GM21737 (cell line): ENCODE results near the gene SNX21.
A peak's percentile ranks its signal among the peaks of the same experiment; 100 is the strongest.
"Not testable (repeated sequence)": the region's sequence is repeated elsewhere in the genome, so short reads cannot be mapped to it uniquely, and the experiment has no call there.

Experiments used
- ATAC-seq: cut with Tn5 transposase; IDR thresholded peaks from one replicate; pipeline ENCODE4 v1.9.1; 2021; ENCODE audit warnings: mild to moderate bottlenecking, moderate library complexity; ENCODE audit not compliant: unreplicated experiment

SNX21 gene, protein sequence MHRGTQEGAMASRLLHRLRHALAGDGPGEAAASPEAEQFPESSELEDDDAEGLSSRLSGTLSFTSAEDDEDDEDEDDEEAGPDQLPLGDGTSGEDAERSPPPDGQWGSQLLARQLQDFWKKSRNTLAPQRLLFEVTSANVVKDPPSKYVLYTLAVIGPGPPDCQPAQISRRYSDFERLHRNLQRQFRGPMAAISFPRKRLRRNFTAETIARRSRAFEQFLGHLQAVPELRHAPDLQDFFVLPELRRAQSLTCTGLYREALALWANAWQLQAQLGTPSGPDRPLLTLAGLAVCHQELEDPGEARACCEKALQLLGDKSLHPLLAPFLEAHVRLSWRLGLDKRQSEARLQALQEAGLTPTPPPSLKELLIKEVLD

DNA sequence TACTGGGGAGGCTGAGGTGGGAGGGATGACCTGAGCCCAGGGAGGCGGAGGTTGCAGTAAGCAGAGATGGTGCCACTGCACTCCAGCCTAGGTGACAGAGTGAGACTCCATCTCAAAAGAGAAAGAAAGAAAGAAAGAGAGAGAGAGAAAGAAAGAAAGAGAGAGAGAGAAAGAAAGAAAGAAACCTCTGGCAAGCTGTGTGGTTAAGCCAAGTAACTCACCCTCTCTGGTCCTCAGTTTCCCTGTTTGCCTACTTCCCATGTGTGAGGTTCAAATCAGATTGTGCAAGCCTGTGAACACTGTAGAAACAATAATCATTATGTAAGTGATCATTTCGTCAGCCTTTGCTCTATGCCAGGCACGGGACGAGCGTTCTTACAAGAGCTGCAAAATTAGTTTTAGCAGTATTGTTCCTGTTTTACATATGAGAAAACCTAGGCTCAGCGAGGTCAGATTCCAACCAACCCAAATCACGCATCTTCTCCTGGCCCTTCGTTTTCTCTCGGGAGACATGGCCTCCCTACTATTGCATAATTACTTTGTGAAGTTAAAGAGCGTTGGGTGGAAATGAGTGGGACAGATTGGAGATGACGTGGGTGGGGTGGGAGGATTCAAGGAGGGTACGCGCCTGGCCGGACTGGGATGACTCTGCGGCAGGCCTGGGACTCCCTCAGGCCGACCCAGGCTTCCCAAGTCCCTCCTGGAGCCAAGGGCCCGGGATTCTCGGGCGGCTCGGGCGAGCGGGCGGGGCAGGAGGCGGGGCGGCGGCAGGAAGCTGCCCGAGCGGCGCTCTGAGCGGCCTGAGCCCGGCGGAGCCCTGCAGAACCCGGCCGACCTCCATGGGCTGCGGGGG, at the start of gene SNX21:
SNX21 (plus strand) TSS at position 770 of the 853 bp plus-strand sequence. CDS start 121 bp downstream, outside the sequence.
- ATAC-seq: no peak

DNA sequence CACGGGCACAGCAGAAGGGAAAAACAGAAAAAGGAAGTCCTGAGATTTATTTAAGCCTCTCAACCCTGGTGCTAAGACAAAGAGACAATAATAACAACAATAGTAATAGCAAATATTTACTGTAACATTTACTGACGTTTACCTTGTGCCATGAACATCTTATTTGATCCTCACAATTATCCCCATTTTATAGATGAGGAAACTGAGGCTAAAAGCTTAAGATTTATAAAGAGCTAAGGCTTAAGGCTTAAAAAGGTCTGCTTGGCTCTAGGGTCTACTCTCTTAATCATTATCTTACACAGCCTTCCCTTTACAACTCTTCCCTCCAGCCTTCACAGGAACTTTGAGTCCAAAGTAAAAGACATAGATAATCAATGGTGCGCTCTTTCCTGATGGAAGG, 45.2 kb upstream of the SNX21 start:
- ATAC-seq: no peak

DNA sequence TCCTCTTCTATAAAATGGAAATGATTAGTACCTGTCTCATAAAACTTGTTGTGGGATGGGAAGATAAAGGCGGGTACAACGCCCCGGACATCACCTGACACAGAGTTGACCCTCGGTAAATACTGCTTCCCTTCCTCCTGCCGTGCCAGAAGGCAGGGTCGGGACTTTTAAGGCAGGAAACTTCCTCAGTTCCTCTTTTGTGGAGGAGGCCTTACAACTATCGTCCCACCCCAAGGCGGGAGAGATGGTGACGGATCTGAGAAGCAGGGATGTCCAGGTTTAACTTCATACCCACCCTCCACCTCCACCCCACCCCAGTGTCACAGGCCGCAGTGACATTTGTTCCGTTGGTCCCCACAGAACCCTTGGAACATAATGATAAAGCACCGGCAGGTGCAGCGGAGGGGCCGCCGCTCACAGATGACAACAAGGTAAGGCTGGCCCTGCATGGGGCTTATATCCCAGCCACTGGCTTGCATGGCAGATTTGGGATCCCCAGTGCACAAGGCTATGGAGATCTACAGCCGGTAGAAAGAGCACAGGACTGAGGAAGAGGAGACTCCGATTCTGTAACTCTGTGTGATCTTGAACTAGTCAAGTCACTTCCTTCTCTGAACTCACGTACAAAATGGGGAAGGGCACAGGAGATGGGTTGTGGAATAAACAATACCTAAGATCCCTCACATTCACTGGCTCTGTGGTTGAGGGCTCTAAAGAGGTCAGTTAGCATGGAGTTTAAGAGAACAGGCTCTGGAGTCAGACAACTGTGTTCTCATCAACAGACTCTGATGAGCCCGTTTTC, 41.1 kb upstream of the SNX21 start:
- peak; percentile 14 for ATAC-seq

DNA sequence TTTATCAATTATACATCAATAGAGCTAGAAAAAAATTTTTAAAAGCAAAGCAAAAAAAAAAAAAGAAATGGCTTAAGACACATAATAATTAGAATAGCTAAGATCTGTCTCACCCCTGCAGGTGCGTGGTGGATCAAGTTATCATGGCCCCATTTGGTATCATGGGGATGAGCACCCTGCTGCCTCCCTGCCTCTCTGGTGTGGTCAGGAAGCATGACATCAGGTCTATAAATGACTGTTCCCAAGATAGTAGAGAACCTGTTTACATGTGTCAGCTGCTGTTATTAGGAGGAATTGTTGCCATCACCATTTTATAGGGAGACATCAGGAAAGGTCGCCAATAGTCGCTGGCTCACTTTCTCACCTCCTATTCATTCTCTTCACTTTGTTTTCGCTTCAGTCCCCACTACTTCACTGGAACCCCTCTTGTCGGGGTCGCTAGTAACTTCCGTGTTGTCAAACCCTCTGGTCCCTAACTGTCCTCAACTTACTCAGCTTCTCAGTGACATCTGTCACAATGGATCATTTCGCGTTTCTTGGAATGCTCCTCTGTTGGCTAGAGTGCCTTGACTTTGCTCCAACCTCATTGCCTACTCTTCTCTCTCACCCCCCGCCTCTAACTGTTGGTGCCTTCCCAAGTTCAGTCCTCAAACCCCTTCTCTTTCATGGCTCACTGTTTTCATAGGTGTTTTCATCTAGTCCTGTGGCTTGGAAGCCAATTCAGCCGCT, 37.1 kb upstream of the SNX21 start:
- ATAC-seq: no peak

DNA sequence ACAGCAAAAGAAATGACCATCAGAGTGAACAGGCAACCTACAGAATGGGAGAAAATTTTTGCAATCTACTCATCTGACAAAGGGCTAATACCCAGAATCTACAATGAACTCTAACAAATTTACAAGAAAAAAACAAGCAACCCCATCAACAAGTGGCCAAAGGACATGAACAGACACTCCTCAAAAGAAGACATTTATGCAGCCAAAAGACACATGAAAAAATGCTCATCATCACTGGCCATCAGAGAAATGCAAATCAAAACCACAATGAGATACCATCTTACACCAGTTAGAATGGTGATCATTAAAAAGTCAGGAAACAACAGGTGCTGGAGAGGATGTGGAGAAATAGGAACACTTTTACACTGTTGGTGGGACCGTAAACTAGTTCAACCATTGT, 36.1 kb upstream of the SNX21 start:
- ATAC-seq: not testable (repeated sequence)

DNA sequence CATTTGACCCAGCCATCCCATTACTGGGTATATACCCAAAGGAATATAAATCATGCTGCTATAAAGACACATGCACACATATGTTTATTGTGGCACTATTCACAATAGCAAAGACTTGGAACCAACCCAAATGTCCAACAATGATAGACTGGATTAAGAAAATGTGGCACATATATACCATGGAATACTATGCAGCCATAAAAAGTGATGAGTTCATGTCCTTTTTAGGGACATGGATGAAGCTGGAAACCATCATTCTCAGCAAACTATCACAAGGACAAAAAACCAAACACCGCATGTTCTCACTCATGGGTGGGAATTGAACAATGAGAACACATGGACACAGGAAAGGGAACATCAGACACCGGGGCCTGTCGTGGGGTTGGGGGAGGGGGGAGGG, 35.6 kb upstream of the SNX21 start:
- ATAC-seq: not testable (repeated sequence)

DNA sequence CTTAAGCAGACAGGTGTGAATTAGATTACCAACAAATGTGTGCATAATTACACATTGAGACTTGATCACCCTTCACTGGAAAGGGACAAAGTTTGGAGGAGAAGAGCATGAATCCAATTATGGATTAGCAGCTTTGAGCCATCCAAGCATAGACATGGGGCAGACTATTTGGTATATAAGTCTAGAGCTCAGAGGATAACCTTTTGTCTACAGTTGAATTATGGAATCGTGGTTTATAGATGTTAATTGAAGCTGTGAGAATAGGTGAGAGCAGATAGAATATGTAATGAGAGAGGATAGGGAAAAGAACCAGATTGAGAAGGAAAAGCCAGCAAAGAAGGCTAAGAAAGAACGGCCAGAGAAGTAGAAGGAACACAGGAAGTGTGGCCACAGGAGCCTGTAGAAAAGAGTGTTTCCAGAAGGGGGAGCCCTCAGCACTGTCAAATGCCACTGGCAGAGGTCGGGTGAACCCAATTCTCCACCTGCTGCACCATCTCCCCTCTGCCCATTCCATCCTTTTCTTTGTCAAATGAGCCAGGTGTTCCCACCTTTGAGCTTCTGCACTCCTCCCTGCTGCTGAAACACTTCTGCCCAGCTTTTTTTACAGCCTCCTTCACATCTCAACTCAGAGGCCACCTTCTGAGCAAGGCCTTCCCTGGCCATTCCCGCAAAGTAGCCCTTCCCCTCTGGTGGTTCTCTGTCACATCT, 34.5 kb upstream of the SNX21 start:
- ATAC-seq: no peak

DNA sequence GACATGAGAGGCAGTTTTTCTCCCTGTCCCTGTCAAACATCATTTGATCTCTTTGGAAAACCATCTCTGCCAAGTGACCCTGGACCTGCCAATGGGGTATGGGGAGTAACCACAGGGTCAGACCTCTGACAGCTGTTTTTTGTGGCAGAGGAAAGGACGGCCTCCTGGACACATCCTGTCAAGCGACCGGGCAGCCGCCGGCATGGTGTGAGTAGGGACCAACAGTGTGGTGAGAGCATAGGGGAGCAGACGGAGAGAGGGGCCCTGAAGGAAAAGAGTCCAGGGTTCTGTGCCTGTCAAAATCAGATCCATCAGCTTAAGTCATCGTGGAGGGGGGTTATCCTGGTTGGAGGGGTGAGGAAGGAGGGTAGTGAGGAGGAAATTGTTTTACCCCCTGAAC, 31.7 kb upstream of the SNX21 start:
- no peak for ATAC-seq

DNA sequence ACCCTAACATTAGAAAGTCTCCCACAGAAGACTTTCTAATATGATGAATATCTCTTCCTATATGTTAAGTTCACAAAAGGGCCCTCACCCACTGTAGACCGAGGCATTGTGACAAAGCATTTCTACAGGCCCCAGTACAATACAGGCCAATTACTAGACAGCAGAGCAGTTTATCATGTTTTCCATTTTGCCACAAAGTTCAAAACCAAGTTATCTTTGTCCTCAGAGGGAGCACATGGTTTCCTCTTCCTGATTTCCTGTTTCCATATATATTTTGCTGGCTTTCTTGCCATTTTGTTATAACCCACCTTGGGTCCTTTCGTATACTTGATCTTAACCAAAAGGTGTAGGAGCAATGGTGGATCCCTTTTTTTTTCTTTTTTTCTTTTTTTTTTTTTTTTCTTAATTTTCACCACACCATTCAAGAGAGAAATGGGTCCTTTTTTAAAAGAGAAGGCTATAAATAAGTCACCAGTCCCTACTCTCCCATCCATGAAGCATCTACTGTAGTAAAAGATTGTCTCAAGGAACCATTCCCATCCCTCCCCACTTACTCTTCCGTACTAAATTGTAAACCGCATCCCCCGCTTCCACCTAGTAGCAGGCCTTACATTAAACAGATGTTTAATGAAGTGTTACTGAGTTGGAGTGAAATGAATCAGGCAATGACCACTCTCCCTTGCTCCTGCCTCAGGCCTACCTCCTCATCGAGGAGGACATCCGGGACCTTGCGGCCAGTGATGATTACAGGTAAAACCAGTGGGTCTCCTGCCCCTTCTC, 23.2 kb upstream of the SNX21 start:
- ATAC-seq: no peak

DNA sequence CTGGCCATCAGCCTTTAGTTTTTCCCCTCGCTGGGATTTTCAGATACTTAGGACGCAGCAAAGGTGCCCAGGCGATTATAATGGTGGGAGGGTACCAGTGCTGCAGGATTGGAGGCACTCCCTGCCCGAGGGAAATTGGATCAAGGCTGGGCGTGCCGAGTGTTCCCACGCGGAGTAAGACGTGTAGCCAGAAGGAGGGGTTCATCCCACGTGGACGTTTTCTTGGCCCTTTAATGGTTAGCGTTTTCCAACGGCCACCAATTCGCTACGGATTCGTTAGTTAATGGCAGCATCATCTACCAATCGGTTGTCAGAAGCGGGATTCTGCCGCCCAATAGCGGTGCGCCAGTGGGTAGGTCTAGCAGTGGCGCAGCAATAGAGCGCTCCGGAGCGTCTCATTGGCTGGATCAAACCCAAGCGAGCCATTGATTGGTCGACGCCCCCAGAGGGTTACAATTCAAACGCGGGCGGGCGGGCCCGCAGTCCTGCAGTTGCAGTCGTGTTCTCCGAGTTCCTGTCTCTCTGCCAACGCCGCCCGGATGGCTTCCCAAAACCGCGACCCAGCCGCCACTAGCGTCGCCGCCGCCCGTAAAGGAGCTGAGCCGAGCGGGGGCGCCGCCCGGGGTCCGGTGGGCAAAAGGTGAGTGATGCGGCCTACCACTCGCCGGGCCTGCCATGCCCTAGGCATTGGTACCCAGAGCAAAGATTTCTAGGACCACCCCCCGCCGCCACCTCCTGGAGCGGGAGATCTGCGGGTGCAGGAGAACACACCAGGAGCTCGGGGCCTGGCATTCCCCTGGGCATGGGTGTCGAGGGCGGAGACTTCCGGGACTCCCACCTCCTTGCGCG, 21.2 kb upstream of the SNX21 start, which contains the start of gene UBE2C:
UBE2C (plus strand) TSS at position 488 of the 849 bp plus-strand sequence; CDS start at position 540, 52 bp downstream.
- peak; percentile 95 for ATAC-seq

DNA sequence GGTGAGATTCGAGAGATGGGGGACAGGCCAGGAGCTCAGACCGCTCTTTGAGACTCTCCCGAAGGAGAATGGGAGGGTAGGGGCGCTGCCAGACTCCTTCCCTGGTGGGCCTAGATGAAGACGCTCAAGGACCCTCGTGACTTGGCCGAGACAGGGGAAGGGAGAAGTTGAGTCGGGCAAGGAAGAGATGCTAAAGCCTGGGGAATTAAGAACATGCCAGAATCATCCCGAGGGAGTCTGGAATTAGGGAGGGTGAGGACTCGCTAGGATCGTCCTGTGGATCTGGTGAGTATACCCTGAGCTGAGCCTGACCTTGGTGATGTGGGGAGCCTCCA, 20.6 kb upstream of the SNX21 start:
- no peak for ATAC-seq

DNA sequence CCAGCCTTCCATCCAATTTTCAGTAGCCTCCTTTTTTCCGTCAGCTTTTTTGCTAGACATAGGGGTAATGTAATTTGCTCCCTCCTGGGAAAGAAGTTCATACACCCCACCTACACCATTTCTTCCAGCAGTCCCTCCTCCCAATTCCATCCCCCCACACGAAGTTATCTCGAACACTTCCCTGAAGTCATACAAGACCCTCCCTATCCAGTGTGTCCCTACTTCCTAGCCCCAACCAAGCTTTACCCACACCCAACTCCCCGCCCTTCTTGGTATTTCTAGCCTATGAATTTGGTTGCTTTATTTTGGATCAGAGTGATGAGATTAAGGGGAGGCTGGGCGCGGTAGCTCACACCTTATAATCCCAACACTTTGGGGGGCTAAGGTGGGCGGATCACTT, 20.1 kb upstream of the SNX21 start:
- ATAC-seq: no peak

DNA sequence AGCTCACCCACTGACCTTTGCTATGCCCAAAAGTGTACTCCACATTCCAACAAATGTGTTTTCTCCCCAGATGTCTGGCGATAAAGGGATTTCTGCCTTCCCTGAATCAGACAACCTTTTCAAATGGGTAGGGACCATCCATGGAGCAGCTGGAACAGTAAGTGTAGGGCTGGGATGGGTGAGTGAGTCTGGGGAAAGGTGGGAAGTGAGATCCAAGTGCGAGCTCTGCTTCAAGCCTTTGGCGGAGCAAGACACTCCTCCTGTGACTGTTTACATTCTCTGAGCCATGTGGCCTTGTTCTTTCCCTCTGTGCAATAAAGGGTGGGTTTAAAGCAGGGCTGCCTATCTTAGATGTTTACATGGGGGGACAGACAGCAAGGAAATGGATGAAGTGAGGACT, 19.3 kb upstream of the SNX21 start:
- no peak for ATAC-seq

DNA sequence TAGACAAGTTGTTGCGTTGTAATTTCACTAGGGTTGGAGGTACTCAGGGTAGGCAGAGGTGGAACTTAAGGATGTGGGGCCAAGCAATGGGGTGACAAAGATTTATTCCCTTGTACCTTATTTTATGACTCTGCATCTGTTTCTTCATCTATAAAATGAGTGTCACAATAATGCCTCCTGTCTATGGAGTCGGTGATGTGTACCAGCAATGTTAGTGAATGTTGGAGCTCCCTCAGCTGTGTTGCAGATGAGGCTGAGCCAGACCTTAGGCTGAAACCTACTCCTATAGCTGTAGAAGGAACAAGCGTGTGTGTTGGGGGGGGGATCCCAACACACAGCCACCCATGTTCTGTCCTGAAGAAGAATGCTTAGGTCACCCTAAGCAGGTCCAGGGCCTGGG, 16.6 kb upstream of the SNX21 start:
- no peak for ATAC-seq

DNA sequence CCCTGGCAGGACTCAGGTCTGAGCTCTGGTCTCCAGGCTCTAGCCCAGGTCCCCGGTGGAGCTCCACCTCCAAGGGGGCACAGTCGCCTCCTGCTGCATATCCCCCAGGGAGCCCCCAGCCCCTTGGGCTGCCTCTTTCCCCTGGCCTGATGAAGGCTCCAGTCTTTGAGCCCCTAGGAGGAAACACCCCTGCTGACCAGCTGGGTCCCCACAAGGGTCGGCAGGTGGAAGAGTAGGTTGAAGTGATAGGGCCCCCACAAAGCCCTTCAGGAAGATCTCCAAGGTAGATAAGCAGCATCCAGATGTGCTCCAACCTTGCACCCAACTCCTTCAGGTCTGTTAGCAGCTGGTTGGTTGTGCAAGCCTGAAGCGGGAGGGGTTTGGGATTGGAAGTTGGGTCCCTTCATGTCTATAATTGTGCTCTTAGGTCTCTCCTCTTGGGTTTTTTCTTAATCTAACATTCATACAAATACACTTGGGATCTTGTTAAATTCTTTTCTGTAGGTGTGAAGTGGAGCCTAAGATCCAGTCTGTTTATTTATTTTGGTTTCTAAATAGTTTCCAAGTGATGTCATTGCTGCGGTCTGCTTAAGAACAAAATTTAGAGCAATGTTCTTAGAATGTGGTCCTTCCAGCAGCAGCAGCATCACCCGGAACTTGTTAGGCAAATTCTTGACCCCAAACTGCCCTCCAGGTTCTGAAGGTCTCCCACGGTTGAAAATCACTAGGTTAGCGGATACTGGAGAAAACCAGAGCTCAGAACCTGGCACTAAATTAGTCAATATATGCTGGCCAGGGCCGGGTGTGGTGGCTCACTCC, 16.0 kb upstream of the SNX21 start:
- ATAC-seq: no peak

DNA sequence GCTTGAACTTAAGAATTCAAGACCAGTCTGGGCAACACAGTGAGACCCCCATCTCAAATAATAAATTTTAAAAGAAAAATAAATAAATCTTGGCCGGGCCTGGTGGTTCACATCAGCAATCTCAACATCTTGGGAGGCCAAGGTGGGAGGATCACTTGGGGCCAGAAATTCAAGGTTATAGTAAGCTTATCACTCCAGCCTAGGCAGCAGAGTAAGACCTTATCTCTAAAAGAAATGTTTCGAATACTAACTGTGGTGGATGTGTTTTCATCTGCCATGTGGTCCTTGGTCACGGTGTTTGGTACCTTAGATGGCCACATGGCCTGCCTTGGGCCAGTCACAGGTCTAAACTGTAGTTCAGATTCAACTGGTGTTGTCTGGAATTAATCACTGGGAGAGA, 15.4 kb upstream of the SNX21 start:
- no peak for ATAC-seq

DNA sequence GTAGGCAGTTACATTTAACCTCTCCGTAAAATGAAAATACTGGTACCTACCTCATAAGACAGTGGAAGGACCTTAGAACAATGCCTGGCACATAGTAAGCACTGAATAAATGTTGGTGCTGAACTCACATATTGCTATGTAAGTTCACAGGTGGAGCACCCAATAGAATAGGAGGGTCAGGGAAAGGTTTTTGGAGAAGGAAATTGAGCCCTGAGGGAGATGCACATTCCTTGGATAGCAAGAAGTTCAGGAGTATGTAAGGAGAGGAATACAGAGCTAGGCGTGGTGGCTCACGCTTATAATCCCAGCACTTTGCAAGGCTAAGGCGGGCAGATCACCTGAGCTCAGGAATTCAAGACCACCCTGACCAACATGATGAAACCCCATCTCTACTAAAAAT, 14.1 kb upstream of the SNX21 start:
- no peak for ATAC-seq
